ENCODE measurements around the gene CYP1B1.

CYP1B1 gene

DNA sequence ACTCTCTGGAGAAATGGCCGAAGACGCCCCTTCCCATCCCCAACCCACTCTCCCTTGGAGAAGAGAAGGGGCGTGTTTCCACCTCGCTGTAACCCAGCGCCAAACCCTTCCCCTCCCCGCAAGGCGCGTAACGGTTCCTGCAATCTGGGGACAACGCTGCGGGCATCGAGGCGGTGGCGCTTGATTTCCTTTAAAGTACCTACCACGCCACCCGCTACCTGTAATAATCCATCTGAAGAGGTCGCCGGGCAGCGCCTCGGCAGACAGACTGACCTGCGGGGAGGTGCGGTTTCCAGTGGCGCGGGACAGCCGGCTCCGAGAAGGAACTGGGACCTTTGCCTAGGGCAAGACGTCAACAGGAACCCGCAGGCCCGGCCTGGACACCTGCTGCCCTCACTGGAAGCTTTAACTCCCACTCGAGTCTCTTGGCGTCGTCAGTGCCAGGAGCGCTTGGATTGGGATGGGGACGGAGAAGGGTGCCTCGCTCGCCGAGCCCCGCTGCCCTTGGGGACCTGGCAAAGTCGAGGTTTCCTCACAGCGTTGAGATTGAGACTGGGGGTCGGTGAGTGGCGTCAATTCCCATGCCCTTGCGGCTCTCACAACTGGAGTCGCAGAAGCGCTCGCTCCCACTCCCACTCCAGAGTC is at the start of gene CYP1B1:
Gene CYP1B1, minus strand, starts transcription at position 645 of the 645 bp plus-strand sequence. CDS start 763 bp downstream, outside the sequence.
- H3K9ac ChIP-seq (ENCODE audit: low read depth, low read length), result peak within 1 kb of the TSS; percentile 51
- H3K4me3 ChIP-seq (ENCODE audit: low read depth, low read length), result peak within 1 kb of the TSS; percentile 56
- H3K4me1 ChIP-seq (ENCODE audit: control insufficient read depth, insufficient read depth, low read length), result peaks cover 43% of the 10 kb centered on the region
- no peaks in the 10 kb centered on the region for H3K9me3 ChIP-seq (ENCODE audit: control insufficient read depth, insufficient read depth, low read length)
- H3K27me3 ChIP-seq (ENCODE audit: control insufficient read depth, insufficient read depth, low read length), result peaks cover 62% of the 10 kb centered on the region
- H3K36me3 ChIP-seq (ENCODE audit: control insufficient read depth, insufficient read depth, low read length), result no peaks in the 10 kb centered on the region
- H3K27ac ChIP-seq (ENCODE audit: low read depth, low read length), result peak within 1 kb of the TSS; percentile 87

DNA sequence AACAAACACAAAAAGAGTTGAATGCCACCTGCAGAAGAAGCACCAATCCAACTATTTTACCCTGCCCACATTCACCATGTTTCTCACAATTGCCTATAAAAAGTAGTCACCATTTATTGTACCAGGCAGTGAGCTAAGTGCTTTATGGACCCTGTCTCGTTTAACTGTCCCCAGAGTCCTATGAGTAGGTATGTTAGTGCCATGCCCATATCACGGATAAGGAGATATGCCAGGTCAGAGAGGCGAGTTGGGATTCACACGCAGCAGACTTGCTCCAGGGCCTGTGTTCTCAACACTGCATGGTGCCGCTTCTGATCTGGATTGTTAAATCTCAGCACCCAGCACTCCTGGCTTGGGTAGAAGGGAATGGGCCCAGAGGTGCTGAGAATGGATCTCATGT is 49.1 kb upstream of the CYP1B1 start:
- Histone ChIP-seq H3K36me3 (ENCODE audit: control insufficient read depth, insufficient read depth, low read length) (no peaks in the 10 kb centered on the region), H3K9me3 (ENCODE audit: control insufficient read depth, insufficient read depth, low read length) (peaks cover 22% of the 10 kb centered on the region), H3K9ac (ENCODE audit: low read depth, low read length) (no peak overlapping the region), H3K4me1 (ENCODE audit: control insufficient read depth, insufficient read depth, low read length) (no peaks in the 10 kb centered on the region), H3K27ac (ENCODE audit: low read depth, low read length) (no peak overlapping the region), H3K4me3 (ENCODE audit: low read depth, low read length) (no peak overlapping the region), H3K27me3 (ENCODE audit: control insufficient read depth, insufficient read depth, low read length) (no peaks in the 10 kb centered on the region)

DNA sequence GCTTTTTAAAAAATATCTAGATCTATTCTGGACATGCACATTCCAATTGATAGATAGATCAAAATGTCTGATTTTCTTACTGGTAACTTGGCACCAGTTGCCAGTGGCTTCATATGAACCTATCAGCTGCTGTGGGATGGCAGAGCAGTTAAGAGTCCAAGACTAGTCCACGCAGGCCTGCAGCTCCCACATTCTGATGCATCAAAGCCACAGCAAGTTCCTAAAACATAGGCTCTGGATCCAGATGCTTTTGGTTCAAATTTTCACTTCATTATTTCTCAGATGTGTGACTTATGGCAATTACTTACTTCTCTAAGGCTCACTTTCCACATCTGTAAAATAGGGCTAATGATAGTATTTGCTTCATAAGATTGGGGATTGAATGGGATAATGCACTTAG is 48.0 kb upstream of the CYP1B1 start:
- H3K36me3 ChIP-seq (ENCODE audit: control insufficient read depth, insufficient read depth, low read length), result no peaks in the 10 kb centered on the region
- H3K9ac ChIP-seq (ENCODE audit: low read depth, low read length), result no peak overlapping the region
- no peak overlapping the region for H3K27ac ChIP-seq (ENCODE audit: low read depth, low read length)
- no peak overlapping the region for H3K4me3 ChIP-seq (ENCODE audit: low read depth, low read length)
- H3K4me1 ChIP-seq (ENCODE audit: control insufficient read depth, insufficient read depth, low read length), result no peaks in the 10 kb centered on the region
- H3K9me3 ChIP-seq (ENCODE audit: control insufficient read depth, insufficient read depth, low read length), result peaks cover 22% of the 10 kb centered on the region
- H3K27me3 ChIP-seq (ENCODE audit: control insufficient read depth, insufficient read depth, low read length), result no peaks in the 10 kb centered on the region

DNA sequence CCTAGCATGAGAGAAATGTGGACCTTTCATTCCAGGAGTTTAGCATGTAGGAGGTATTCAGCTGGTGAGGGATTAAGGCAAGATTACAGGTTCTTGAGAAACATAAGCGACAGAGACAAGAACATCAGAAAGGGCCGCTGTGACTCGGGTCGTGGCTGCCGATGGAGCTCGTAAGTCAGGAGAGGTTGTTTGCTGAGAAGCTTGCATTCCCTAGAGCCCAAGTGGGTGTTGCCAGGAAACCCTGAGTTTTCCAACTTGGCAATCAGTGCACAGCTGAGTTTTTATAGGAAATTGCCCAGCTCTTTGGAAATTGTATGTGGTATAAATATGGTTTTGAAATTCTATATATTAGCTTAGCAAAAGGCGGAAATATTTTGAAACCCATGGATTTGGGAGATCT is 46.4 kb upstream of the CYP1B1 start:
- Histone ChIP-seq H3K27me3 (ENCODE audit: control insufficient read depth, insufficient read depth, low read length) (no peaks in the 10 kb centered on the region), H3K4me3 (ENCODE audit: low read depth, low read length) (no peak overlapping the region), H3K9me3 (ENCODE audit: control insufficient read depth, insufficient read depth, low read length) (peaks cover 12% of the 10 kb centered on the region), H3K4me1 (ENCODE audit: control insufficient read depth, insufficient read depth, low read length) (no peaks in the 10 kb centered on the region), H3K27ac (ENCODE audit: low read depth, low read length) (no peak overlapping the region), H3K9ac (ENCODE audit: low read depth, low read length) (no peak overlapping the region), H3K36me3 (ENCODE audit: control insufficient read depth, insufficient read depth, low read length) (no peaks in the 10 kb centered on the region)

DNA sequence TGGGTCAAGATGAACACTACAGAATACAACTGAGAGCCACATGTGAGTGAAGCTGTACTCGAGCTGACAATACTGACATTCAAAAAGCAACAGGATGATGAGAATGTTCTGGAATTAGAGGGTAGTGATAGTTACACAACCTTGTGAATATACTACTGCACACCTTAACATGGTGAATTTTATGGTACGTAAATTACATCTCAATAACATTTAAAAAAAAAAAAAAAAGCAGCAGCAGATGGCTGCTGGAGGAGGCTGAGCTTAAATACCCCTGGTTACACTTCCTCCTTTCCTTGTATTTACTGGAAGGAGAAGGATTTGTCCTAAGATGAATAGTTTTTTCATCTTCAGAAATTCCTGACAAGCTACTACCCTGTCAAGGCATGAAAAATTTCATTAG is 45.5 kb upstream of the CYP1B1 start:
- Histone ChIP-seq H3K9ac (ENCODE audit: low read depth, low read length) (no peak overlapping the region), H3K4me1 (ENCODE audit: control insufficient read depth, insufficient read depth, low read length) (no peaks in the 10 kb centered on the region), H3K4me3 (ENCODE audit: low read depth, low read length) (no peak overlapping the region), H3K27ac (ENCODE audit: low read depth, low read length) (no peak overlapping the region), H3K36me3 (ENCODE audit: control insufficient read depth, insufficient read depth, low read length) (no peaks in the 10 kb centered on the region), H3K27me3 (ENCODE audit: control insufficient read depth, insufficient read depth, low read length) (no peaks in the 10 kb centered on the region), H3K9me3 (ENCODE audit: control insufficient read depth, insufficient read depth, low read length) (peaks cover 5% of the 10 kb centered on the region; the same call in 1 of the 2 replicates)

DNA sequence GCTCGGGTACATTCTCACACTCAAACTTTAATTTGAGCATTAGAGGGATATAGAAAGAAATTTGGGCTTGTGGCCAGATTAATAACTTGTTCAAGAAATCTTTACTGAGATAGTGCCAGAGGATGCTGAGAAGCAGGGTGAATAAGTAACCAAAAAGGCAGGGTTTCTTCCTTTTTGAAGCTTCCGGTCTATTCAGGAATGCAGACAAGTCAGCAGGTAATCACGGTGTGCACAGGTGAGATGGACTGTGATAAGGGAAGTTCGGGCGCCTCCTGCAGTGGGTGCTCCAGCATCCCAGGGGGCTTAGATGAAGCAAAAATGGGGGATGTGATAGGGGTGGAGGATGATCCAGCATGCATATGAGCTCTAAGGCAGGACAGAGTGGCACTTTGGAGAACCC is 44.9 kb upstream of the CYP1B1 start:
- Histone ChIP-seq H3K27ac (ENCODE audit: low read depth, low read length) (no peak overlapping the region), H3K9me3 (ENCODE audit: control insufficient read depth, insufficient read depth, low read length) (no peaks in the 10 kb centered on the region), H3K27me3 (ENCODE audit: control insufficient read depth, insufficient read depth, low read length) (no peaks in the 10 kb centered on the region), H3K4me1 (ENCODE audit: control insufficient read depth, insufficient read depth, low read length) (no peaks in the 10 kb centered on the region), H3K36me3 (ENCODE audit: control insufficient read depth, insufficient read depth, low read length) (no peaks in the 10 kb centered on the region), H3K4me3 (ENCODE audit: low read depth, low read length) (no peak overlapping the region), H3K9ac (ENCODE audit: low read depth, low read length) (no peak overlapping the region)

DNA sequence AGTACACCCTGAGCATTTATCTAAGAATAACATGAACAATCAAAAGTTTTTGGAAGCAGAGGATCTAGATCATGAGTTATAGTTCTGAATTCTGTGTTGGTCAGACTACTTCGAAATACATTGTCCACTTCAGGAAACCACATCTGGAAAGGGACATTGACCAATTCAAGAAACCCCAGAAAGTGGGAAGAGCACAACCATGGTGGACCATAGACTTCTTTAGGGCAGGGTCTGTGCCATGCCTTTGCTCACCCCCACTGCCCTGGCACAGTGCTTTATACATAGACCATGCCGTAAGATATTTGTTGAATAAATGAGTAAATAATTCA is 44.3 kb upstream of the CYP1B1 start:
- H3K27me3 ChIP-seq (ENCODE audit: control insufficient read depth, insufficient read depth, low read length), result no peaks in the 10 kb centered on the region

DNA sequence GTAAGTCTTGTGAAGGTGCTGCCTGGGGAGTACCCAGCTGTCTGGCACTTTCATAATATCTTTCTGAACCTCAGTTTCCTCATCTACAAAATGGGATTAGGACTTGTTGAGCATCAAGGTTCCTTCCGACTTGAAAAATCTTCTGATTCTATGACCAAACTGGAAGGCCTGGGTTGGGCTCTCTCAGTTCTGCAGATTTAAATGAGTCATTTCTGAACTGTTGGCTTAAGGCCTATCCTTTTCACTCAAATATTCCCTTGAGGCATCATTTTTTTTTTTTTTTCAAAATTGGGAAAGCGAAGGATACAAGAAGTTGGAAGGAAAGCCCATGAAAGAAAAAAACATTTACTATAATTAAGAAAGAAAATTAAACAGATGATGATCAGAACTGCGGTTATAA is 40.8 kb upstream of the CYP1B1 start:
- Histone ChIP-seq H3K4me1 (ENCODE audit: control insufficient read depth, insufficient read depth, low read length) (peaks cover 5% of the 10 kb centered on the region; the same call in 1 of the 2 replicates), H3K9me3 (ENCODE audit: control insufficient read depth, insufficient read depth, low read length) (no peaks in the 10 kb centered on the region), H3K9ac (ENCODE audit: low read depth, low read length) (no peak overlapping the region), H3K27ac (ENCODE audit: low read depth, low read length) (no peak overlapping the region), H3K36me3 (ENCODE audit: control insufficient read depth, insufficient read depth, low read length) (no peaks in the 10 kb centered on the region), H3K27me3 (ENCODE audit: control insufficient read depth, insufficient read depth, low read length) (no peaks in the 10 kb centered on the region), H3K4me3 (ENCODE audit: low read depth, low read length) (no peak overlapping the region)

More for the DNA sequence above, 44.3 kb upstream of the CYP1B1 start:
- Histone ChIP-seq H3K4me1 (ENCODE audit: control insufficient read depth, insufficient read depth, low read length) (no peaks in the 10 kb centered on the region), H3K9me3 (ENCODE audit: control insufficient read depth, insufficient read depth, low read length) (no peaks in the 10 kb centered on the region), H3K36me3 (ENCODE audit: control insufficient read depth, insufficient read depth, low read length) (no peaks in the 10 kb centered on the region), H3K4me3 (ENCODE audit: low read depth, low read length) (no peak overlapping the region), H3K9ac (ENCODE audit: low read depth, low read length) (no peak overlapping the region), H3K27ac (ENCODE audit: low read depth, low read length) (no peak overlapping the region)

DNA sequence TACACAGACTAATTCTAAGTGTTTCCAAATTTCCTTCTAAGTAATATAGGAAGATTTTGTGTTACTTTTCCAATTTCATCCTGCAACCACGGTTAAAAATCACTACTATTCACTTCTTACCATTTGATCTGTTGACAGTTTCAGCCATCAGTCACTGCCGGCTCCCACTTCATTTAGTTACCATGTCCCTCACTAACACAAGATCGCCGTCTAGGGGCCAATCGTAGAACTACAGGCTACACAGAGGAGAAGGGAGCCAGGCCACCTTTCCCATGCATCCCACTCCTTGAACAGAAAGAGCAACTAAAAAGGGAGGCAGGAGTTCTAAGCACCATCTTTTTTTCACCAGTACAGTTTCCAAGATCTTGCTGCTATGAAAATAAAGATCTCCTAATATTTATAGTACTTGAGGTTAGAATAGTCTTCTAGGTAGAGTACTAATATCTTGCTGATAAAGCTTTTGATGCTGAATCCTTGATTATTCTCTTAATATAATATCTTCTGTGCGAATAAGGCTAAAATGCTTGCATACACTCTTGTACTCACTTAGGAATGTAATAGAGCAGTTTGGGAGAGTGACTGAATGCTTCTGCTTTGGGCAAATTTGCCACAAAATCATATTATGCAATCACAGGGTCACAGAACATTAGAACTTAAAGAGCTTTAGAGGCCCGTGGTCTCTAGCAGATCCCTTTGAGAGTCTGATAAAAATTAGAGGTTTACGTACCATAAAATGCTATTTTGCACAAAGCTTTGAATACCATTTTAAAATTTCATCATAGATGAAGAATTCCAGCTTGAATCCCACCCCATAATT is 39.5 kb upstream of the CYP1B1 start:
- no peaks in the 10 kb centered on the region for H3K9me3 ChIP-seq (ENCODE audit: control insufficient read depth, insufficient read depth, low read length)
- no peak overlapping the region for H3K9ac ChIP-seq (ENCODE audit: low read depth, low read length)
- H3K27me3 ChIP-seq (ENCODE audit: control insufficient read depth, insufficient read depth, low read length), result no peaks in the 10 kb centered on the region
- H3K4me1 ChIP-seq (ENCODE audit: control insufficient read depth, insufficient read depth, low read length), result peaks cover 5% of the 10 kb centered on the region; the same call in 1 of the 2 replicates
- H3K4me3 ChIP-seq (ENCODE audit: low read depth, low read length), result no peak overlapping the region
- H3K36me3 ChIP-seq (ENCODE audit: control insufficient read depth, insufficient read depth, low read length), result no peaks in the 10 kb centered on the region
- no peak overlapping the region for H3K27ac ChIP-seq (ENCODE audit: low read depth, low read length)

DNA sequence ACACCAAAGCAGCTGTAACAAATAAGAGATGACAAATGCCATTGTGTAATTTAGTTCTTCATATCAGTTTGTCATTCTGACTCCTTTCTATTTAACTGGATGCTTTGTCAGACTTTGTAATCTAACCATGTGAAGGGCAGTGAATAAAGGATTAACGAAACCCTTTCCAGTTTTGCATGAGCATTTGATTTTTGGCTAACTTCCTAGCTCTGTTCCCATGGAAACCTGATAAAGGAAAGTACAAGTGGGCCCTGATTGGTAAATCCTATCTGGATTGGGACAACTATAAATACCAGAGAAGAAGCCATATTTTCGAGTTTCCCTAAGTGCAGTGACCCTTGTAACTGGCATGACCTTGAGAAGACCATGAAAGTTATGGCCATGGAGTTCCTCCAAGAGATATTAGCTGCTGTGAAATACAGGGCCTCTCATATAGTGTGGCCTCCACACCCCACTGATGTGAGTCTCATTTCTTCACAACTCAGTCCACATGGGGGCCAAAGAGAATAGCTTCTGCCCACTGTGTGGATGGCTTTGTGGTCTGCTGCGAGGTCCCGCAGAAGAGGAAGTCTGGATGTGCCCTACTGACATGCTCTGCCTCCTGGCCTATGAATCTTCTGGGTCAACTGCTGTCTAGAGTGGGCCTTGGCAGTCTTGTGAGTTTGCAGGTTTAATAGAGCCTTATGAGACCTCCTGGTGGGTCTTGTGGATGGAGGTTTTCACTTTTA is 38.2 kb upstream of the CYP1B1 start:
- Histone ChIP-seq H3K4me1 (ENCODE audit: control insufficient read depth, insufficient read depth, low read length) (peaks cover 8% of the 10 kb centered on the region; the same call in 1 of the 2 replicates), H3K27ac (ENCODE audit: low read depth, low read length) (no peak overlapping the region), H3K36me3 (ENCODE audit: control insufficient read depth, insufficient read depth, low read length) (no peaks in the 10 kb centered on the region), H3K4me3 (ENCODE audit: low read depth, low read length) (no peak overlapping the region), H3K27me3 (ENCODE audit: control insufficient read depth, insufficient read depth, low read length) (no peaks in the 10 kb centered on the region), H3K9ac (ENCODE audit: low read depth, low read length) (no peak overlapping the region), H3K9me3 (ENCODE audit: control insufficient read depth, insufficient read depth, low read length) (no peaks in the 10 kb centered on the region)

DNA sequence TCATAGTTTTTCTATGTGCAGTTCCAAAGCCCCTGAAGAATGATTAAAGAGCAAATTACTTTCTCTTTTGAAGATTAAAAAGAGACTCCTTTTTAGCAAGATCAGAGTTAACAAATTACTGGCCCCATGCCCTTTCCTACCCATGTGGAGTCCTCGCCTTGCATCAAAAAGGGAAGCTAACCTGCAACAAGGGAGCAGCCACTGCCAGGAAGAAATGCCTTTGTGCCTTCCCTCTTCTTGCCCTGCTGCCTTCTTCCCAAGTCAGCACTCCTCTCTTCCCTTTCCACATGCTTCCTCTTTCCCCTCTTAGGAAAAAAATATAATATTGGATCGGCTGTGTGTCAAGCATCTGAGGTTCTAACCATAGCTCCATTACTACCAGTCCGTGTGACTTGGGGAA is 37.1 kb upstream of the CYP1B1 start:
- no peaks in the 10 kb centered on the region for H3K36me3 ChIP-seq (ENCODE audit: control insufficient read depth, insufficient read depth, low read length)
- no peak overlapping the region for H3K9ac ChIP-seq (ENCODE audit: low read depth, low read length)
- no peaks in the 10 kb centered on the region for H3K9me3 ChIP-seq (ENCODE audit: control insufficient read depth, insufficient read depth, low read length)
- H3K4me1 ChIP-seq (ENCODE audit: control insufficient read depth, insufficient read depth, low read length), result peaks cover 17% of the 10 kb centered on the region
- H3K27me3 ChIP-seq (ENCODE audit: control insufficient read depth, insufficient read depth, low read length), result no peaks in the 10 kb centered on the region
- H3K27ac ChIP-seq (ENCODE audit: low read depth, low read length), result no peak overlapping the region
- no peak overlapping the region for H3K4me3 ChIP-seq (ENCODE audit: low read depth, low read length)
